H1 (cell line): ENCODE results near the gene PAXIP1. TPM values are rescaled to one million over a fixed set of nuclear protein-coding genes. Genes with fewer than 3 reads are reported as not detected.

Experiments used
- CTCF ChIA-PET: fragments of 300-600 bp; sonication (Branson Sonifier 250); formaldehyde crosslinking; loops from one replicate; lab custom pipeline; 2021; ENCODE audit not compliant: partially characterized antibody; lab: Charles Lee
- POLR2A ChIA-PET: fragments of 300-600 bp; sonication (Branson Sonifier 250); formaldehyde crosslinking; loops from one replicate; lab custom pipeline; 2021; ENCODE audit warnings: inconsistent platforms; ENCODE audit not compliant: partially characterized antibody; lab: Charles Lee
- DNase-seq, 2 experiments: peaks; one replicate each; pipeline versions ENCODE4 v3.0.0 to v3.0.0-alpha.2; 2010 to 2022; ENCODE audit warnings: low spot score in 2 of 2, low read depth in 1 of 2, mixed read lengths in 1 of 2
- FAIRE-seq: peaks from 2 replicates; lab custom pipeline; 2011; peaks lifted over from hg19 to GRCh38; lab: Jason Lieb, UNC
- H2AFZ ChIP-seq: 2 replicates; pipeline ENCODE4 v1.8.1; 2012; ENCODE audit warnings: low read length, inconsistent platforms
- H2AK5ac ChIP-seq: 2 replicates; pipeline ENCODE4 v1.6.1; 2013; ENCODE audit warnings: low read depth, low read length
- H2BK120ac ChIP-seq: replicated peaks from 2 replicates; pipeline ENCODE3; 2013; ENCODE audit warnings: low read depth, low read length, inconsistent platforms
- H2BK12ac ChIP-seq: 2 replicates; pipeline ENCODE4 v1.6.1; 2013; ENCODE audit warnings: low read depth, low read length
- H2BK15ac ChIP-seq: 2 replicates; pipeline ENCODE4 v1.6.1; 2013; ENCODE audit warnings: low read length
- H2BK20ac ChIP-seq: 2 replicates; pipeline ENCODE4 v1.6.1; 2013; ENCODE audit warnings: low read length
- H2BK5ac ChIP-seq: 2 replicates; pipeline ENCODE4 v1.6.1; 2013; ENCODE audit warnings: low read depth, low read length
- H3K14ac ChIP-seq: 2 replicates; pipeline ENCODE4 v1.6.1; 2013; ENCODE audit warnings: inconsistent platforms; ENCODE audit not compliant: insufficient read length
- H3K18ac ChIP-seq: 2 replicates; pipeline ENCODE4 v1.6.1; 2013; ENCODE audit warnings: low read length; ENCODE audit errors: extremely low read depth
- H3K23ac ChIP-seq: 2 replicates; pipeline ENCODE4 v1.6.1; 2013; ENCODE audit warnings: inconsistent platforms; ENCODE audit not compliant: insufficient read length
- H3K23me2 ChIP-seq: 2 replicates; pipeline ENCODE4 v1.6.1; 2013; ENCODE audit warnings: low read depth, low read length
- H3K27ac ChIP-seq: 2 replicates; pipeline ENCODE4 v1.6.1; 2011; ENCODE audit warnings: low read depth, low read length, inconsistent platforms
- H3K27me3 ChIP-seq, 4 experiments: replicated peaks in 1 of 4; 1 replicate in 1 of 4; 2 replicates in 3 of 4; pipeline versions ENCODE4 v1.6.1 to v1.8.1; 2011 to 2013; ENCODE audit warnings: low read length in 3 of 4, mild to moderate bottlenecking in 3 of 4, inconsistent platforms in 2 of 4, mixed read lengths in 2 of 4, moderate library complexity in 1 of 4; ENCODE audit not compliant: control insufficient read depth in 3 of 4, insufficient read depth in 3 of 4; ENCODE audit errors: extremely low read depth in 1 of 4
- H3K36me3 ChIP-seq, 4 experiments: 2 replicates each; pipeline versions ENCODE4 v1.6.1 to v1.8.1; 2011 to 2013; ENCODE audit warnings: mild to moderate bottlenecking in 4 of 4, low read length in 3 of 4, moderate library complexity in 2 of 4, control low read depth in 1 of 4, inconsistent platforms in 1 of 4; ENCODE audit not compliant: insufficient read depth in 4 of 4, control insufficient read depth in 2 of 4
- H3K4ac ChIP-seq: replicated peaks from 2 replicates; pipeline ENCODE3; 2013; ENCODE audit warnings: low read length, low read depth, mixed read lengths, inconsistent platforms; ENCODE audit not compliant: insufficient read length
- H3K4me1 ChIP-seq, 4 experiments: replicated peaks in 1 of 4; 1 replicate in 1 of 4; 2 replicates in 3 of 4; pipeline versions ENCODE4 v1.6.1 to v1.8.1; 2011 to 2013; ENCODE audit warnings: low read length in 3 of 4, inconsistent platforms in 2 of 4, mixed read lengths in 1 of 4; ENCODE audit not compliant: insufficient read depth in 4 of 4, control insufficient read depth in 3 of 4
- H3K4me2 ChIP-seq, 2 experiments: 2 replicates each; pipeline versions ENCODE4 v1.6.1 to v1.8.1; 2011 to 2013; ENCODE audit warnings: low read depth in 2 of 2, low read length in 2 of 2, control low read depth in 1 of 2, inconsistent platforms in 1 of 2, mild to moderate bottlenecking in 1 of 2; ENCODE audit not compliant: insufficient read depth in 1 of 2
- H3K4me3 ChIP-seq, 4 experiments: fragments of 200-600, 300-600 bp in 1 of 4; sonication (generic), shearing (Covaris generic), sonication (Bioruptor Twin) in 1 of 4; 2 replicates each; pipeline versions ENCODE4 v1.5.1 to v1.8.1; 2011 to 2016; ENCODE audit warnings: low read length in 4 of 4, low read depth in 3 of 4, control low read depth in 2 of 4, inconsistent platforms in 2 of 4, mild to moderate bottlenecking in 2 of 4, mixed read lengths in 1 of 4, moderate library complexity in 1 of 4; ENCODE audit not compliant: insufficient read depth in 2 of 4; ENCODE audit errors: extremely low read depth in 1 of 4
- H3K56ac ChIP-seq: replicated peaks from 2 replicates; pipeline ENCODE3; 2013; ENCODE audit warnings: low read depth, mild to moderate bottlenecking, mixed read lengths, low read length, inconsistent platforms; ENCODE audit not compliant: insufficient read length
- H3K79me1 ChIP-seq: 2 replicates; pipeline ENCODE4 v1.6.1; 2013; ENCODE audit warnings: low read depth, low read length, control low read depth
- H3K79me2 ChIP-seq, 2 experiments: 2 replicates each; pipeline versions ENCODE4 v1.6.1 to v1.8.1; 2012 to 2013; ENCODE audit warnings: low read length in 2 of 2, mild to moderate bottlenecking in 2 of 2, inconsistent platforms in 1 of 2; ENCODE audit not compliant: insufficient read depth in 2 of 2, control insufficient read depth in 1 of 2
- H3K9ac ChIP-seq, 4 experiments: replicated peaks in 1 of 4; 1 replicate in 1 of 4; 2 replicates in 3 of 4; pipeline versions ENCODE4 v1.6.1 to v1.8.1; 2011 to 2013; ENCODE audit warnings: low read depth in 3 of 4, low read length in 3 of 4, control low read depth in 2 of 4, mild to moderate bottlenecking in 2 of 4, moderate library complexity in 2 of 4, inconsistent platforms in 1 of 4; ENCODE audit errors: extremely low read depth in 1 of 4
- H3K9me3 ChIP-seq, 2 experiments: 2 replicates each; pipeline versions ENCODE4 v1.6.1 to v1.8.1; 2012 to 2013; ENCODE audit warnings: mild to moderate bottlenecking in 2 of 2, moderate library complexity in 2 of 2, control low read depth in 1 of 2, inconsistent platforms in 1 of 2, low read depth in 1 of 2, low read length in 1 of 2, mixed read lengths in 1 of 2; ENCODE audit not compliant: insufficient read depth in 2 of 2
- H4K20me1 ChIP-seq, 2 experiments: replicated peaks in 1 of 2; 2 replicates each; pipeline versions ENCODE3 to v1.8.1; 2011 to 2013; ENCODE audit warnings: inconsistent platforms in 2 of 2, low read length in 2 of 2, mild to moderate bottlenecking in 1 of 2; ENCODE audit not compliant: insufficient read depth in 2 of 2, control insufficient read depth in 1 of 2
- H4K5ac ChIP-seq: 2 replicates; pipeline ENCODE4 v1.6.1; 2013; ENCODE audit warnings: low read length, low read depth, mixed read lengths, inconsistent platforms; ENCODE audit not compliant: insufficient read length
- H4K8ac ChIP-seq: 2 replicates; pipeline ENCODE4 v1.8.0; 2013; ENCODE audit warnings: mild to moderate bottlenecking, moderate library complexity, low read length, inconsistent platforms; ENCODE audit not compliant: insufficient read depth; ENCODE audit errors: extremely low read depth
- H4K91ac ChIP-seq: replicated peaks from 2 replicates; pipeline ENCODE3; 2013; ENCODE audit warnings: low read length, mixed read lengths, inconsistent platforms; ENCODE audit not compliant: insufficient read length
- CTBP2 ChIP-seq: IDR thresholded peaks from 2 replicates; pipeline ENCODE4 v1.7.0; 2011; ENCODE audit warnings: borderline replicate concordance, mild to moderate bottlenecking, moderate library complexity, mixed read lengths, low read length; ENCODE audit not compliant: insufficient read depth, insufficient read length
- NRF1 ChIP-seq: IDR thresholded peaks from 2 replicates; pipeline ENCODE4 v1.6.1; 2011; ENCODE audit warnings: mild to moderate bottlenecking, low read depth, low read length, improper control_type of control experiment
- SP2 ChIP-seq: IDR thresholded peaks from 2 replicates; pipeline ENCODE4 v1.6.1; 2012; ENCODE audit warnings: mild to moderate bottlenecking, low read length, inconsistent platforms
- TAF1 ChIP-seq: IDR thresholded peaks from 2 replicates; pipeline ENCODE4 v1.6.1; 2011; ENCODE audit warnings: mild to moderate bottlenecking, low read depth, low read length
- WGBS, 2 experiments: shearing (Covaris generic) in 1 of 2; methylation state at CpG; one replicate each; pipeline versions ENCODE4 v1.1.6 to v1.1.7; 2013 to 2015; ENCODE audit warnings: low lambda C conversion rate in 2 of 2, mixed read lengths in 2 of 2, inconsistent platforms in 1 of 2, low coverage in 1 of 2, missing lambda C conversion rate in 1 of 2; ENCODE audit not compliant: insufficient replicate concordance in 2 of 2, insufficient coverage in 1 of 2, insufficient read length in 1 of 2; ENCODE audit errors: extremely low coverage in 1 of 2, missing lambda C conversion rate in 1 of 2; 5-methylcytosine and 5-hydroxymethylcytosine counted together
- polyA plus RNA-seq, 7 experiments: library from polyadenylated mRNA; depleted of rRNA in 3 of 7; stranded (reverse) in 5 of 7; unstranded in 2 of 7; fragments of >200 nt in 5 of 7; fragments of 200-250 nt in 2 of 7; gene quantifications; 1 replicate in 5 of 7; 2 replicates in 1 of 7; 4 replicates in 1 of 7; pipeline versions ENCODE4 v1.2.1 to v1.2.3, GENCODE V29; 2011 to 2013; ENCODE audit warnings: missing spikeins in 2 of 7, mixed read lengths in 2 of 7
- total RNA-seq: library from RNA; stranded (reverse); fragmentation: NEBNext Ultra II Directional; extraction: Animal tissue kit (Norgen Biotek cat#: 25700); gene quantifications from 2 replicates; pipeline ENCODE4 v1.2.1, GENCODE V29; 2021

The PAXIP1 gene
- total and polyA plus RNA-seq, 2 of the 8 experiments (the other 6 are each of a cell fraction or from before 2014, with no cell fraction given) = 32.4 to 32.8 TPM

GRCh38 chr7:154910125-154910524, 92.8 kb downstream of the PAXIP1 start:
- FAIRE-seq = no peak

More at GRCh38 chr7:154910125-154910524, 92.8 kb downstream of the PAXIP1 start:
- H3K9ac ChIP-seq = no peak overlapping the region
- POLR2A ChIA-PET = no interaction called here
- H3K56ac ChIP-seq = no peak overlapping the region
- no peaks in the 10 kb centered on the region for H4K20me1 ChIP-seq
- no peak overlapping the region for H3K4me2 ChIP-seq
- no peak overlapping the region for H3K4ac ChIP-seq
- H4K91ac ChIP-seq = no peak overlapping the region
- H2AFZ ChIP-seq = no peak overlapping the region
- no peak for DNase-seq
- peaks cover 0 to 5% (median 0%) of the 10 kb centered on the region in 4 experiments; a peak in 1 of 8 replicates for H3K36me3 ChIP-seq
- no peak overlapping the region for H4K8ac ChIP-seq
- no peak overlapping the region for H3K18ac ChIP-seq
- CTCF ChIA-PET = interaction anchor here (0.6 kb wide), 1 partner anchor 44 kb away, joined by 3 read pairs; no protein-coding TSS in a partner anchor
- H2BK5ac ChIP-seq = no peak overlapping the region
- H2BK12ac ChIP-seq = no peak overlapping the region
- peaks cover 6 to 27% of the 10 kb centered on the region in 2 experiments; a peak in 3 of 4 replicates for H3K9me3 ChIP-seq
- no peak overlapping the region for H3K23ac ChIP-seq
- no peak overlapping the region for H2BK120ac ChIP-seq
- TF ChIP-seq SP2 (no peak), NRF1 (no peak), TAF1 (no peak), CTBP2 (no peak)
- peaks cover 0 to 2% (median 0%) of the 10 kb centered on the region in 4 experiments; a peak in 4 of 7 replicates for H3K4me1 ChIP-seq
- no peak overlapping the region for H2BK15ac ChIP-seq
- H4K5ac ChIP-seq = no peak overlapping the region
- H3K27me3 ChIP-seq = peaks cover 0 to 9% (median 7%) of the 10 kb centered on the region in 4 experiments; a peak in 5 of 7 replicates
- no peaks in the 10 kb centered on the region for H3K79me1 ChIP-seq
- no peak overlapping the region for H2BK20ac ChIP-seq
- H3K14ac ChIP-seq = no peak overlapping the region
- 82% methylated on average over 3 of the region's 4 CpGs; no CpG with 5 or more reads in 1 of the 2 experiments for WGBS, 2 experiments
- H3K4me3 ChIP-seq = no peak overlapping the region
- no peak overlapping the region for H3K27ac ChIP-seq
- no peaks in the 10 kb centered on the region for H3K79me2 ChIP-seq
- H3K23me2 ChIP-seq = no peaks in the 10 kb centered on the region; the same call in 1 of the 2 replicates
- no peak overlapping the region for H2AK5ac ChIP-seq
